Activated naive CD8-positive, alpha-beta T cell treated with anti-CD3 and anti-CD28 coated beads, Interleukin-2, amount 50 U/mL, for 16 hours (primary cell): Measurements from ENCODE around the gene CORO7.
"Not testable (repeated sequence)": the region's sequence is repeated elsewhere in the genome, so short reads cannot be mapped to it uniquely, and the experiment has no call there.

Experiments used
- DNase-seq: peaks from one replicate; pipeline ENCODE4 v3.0.0-alpha.2; 2020; ENCODE audit warnings: low read depth, low spot score

The CORO7 gene

DNA sequence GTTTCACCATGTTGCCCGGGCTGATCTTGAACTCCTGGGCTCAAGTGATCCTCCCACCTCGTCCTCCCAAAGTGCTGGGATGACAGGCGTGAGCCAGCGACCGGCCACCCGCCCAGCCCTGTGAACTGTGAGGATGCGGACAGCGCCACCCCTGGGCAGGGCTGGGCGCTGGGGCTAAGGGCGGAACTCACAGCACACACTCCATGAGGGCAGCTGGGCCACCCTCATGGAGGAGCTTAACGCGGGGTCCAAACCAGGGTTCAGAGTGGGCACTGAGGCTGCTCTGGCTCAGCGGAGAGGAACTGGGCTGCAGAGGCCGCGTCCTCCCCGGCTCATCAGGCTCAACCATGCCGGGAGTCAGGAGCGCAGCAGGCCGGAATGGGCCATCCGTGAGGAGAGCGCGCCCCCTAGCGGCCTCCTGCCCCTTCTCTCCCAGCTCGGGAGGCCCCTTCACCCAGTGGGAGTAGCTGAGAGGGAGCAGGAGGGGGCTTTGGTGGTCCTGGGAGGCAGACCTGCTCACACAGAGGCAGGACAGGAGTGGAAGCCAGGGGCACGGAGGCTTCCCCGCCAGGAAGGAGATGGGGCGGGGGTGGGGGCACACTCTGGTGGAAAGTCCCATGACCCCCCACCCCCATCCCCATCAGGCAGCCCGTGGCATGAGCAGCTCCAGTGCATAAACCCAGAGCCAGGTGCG, 13.8 kb downstream of the CORO7 start:
- DNase-seq: peak; percentile 29

DNA sequence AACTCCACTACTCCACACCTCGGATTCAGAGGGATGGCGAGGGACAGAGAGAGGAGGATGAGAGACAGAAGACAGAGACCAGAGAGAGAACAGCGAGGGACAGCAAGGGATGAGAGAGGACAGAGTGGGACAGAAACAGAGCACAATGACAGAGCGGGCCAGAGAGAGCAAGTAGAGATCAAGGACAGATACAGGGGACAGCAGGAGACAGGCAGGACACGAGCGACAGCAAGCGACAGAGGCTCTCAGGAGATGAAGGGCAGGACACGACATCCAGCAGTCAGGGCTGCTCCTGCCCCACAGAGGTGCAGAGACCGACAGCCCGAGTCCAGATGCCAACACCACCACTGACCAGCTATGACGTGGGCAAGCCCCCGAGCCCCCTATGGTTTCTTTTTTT, 14.9 kb downstream of the CORO7 start:
- no peak for DNase-seq

DNA sequence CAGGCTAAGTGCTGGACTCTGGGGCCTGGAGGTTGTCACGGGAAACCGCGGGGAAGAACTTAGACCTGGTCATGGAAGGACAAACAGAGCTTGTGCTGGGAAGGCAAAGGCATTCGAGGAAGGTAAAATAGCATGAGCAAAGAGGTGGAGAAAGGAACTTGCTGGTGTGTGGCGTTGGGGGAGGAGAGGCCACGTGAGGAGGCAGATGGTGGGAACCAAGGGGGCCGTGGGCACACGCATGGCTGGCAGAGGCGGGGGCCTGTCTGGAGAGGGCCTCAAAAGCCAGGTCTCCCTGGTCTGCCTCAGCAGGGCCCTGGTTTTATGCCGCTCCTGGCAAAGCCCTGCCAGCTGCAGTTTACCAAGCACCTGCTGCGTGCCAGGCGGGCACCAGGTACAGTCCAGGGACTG, 15.3 kb downstream of the CORO7 start:
- DNase-seq: no peak

DNA sequence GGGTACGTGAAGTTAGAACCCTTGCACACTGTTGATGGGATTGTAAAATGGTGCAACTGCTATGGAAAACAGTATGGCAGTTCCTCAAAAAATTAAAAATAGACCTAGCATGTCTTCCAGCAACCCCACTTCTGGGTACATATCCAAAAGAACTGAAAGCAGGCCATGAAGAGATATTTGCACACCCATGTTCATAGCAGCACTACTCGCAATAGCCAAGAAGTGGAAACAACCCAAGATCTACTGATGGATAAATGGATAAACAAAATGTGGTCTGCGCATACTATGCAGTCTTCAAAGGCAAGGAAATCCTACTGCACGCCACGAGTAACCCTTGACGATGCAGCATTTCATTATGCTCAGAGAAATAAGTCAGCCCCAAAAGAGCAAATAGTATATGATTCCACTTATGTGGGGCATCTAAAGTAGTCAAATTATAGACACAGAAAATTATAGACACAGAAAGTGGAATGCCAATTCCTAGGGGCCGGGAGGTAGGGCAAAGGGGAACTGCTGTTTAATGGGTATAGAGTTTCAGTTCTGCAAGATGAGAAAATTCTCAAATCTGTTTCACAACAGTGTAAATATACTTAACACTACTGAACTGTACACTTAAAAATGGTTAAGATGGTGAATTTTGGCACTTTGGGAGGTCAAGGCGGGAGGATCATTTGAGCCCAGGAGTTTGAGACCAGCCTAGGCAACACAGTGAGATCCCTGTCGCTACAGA, 17.2 kb downstream of the CORO7 start:
- DNase-seq: no peak

DNA sequence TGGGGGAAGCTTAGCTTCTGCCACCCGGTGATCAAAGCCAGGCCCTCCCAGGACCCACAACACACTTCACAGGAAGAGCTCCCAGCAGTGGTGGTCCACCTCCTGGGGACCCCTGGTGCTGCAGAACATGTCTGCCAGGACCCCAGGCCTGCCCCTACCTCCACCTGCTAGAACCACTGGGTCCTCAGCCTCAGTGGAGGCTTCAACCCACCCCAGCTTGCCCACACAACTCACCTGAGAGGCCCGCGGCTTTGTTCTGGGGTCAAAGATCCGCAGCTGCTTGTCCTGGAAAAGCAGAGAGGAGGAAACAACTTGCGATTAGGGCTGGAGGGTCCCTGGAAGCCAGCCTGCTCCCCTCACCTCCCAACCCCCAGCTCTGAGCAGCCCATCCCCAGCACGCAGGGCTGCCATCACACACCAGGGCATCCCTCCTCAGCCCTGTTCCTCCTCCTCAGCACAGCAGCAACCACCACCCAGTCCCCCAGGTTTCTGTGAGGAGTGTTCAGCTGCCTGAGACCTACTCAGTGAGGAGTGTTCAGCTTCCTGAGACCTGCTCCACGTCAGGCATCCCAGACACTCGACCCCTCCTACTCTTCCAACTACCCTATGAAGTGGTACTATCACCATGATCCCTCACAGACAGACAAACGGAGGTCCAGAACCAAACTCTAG, 21.2 kb downstream of the CORO7 start:
- no peak for DNase-seq

- DNase-seq: not testable (repeated sequence)
These were observed 22.5 kb downstream of the CORO7 start for GRCh38 chr16:4393850-4394249.

DNA sequence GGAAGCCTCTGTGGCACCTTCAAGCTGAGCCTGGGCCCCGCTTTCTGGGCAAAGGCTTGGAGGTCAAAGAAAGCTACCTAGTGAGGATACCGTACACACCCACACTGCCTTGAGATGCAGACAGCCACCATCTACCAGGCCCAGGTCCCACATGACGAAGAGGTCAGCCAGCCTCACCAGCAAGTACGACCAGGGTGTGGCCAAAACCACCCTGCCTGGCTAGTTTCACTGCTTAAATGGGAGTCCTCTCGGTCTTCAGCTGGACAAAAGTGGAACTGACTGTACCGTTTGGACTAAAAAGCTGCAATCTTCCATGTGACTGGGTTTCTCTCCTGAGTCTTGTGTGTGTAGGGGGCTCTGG, 23.2 kb downstream of the CORO7 start:
- DNase-seq: no peak

DNA sequence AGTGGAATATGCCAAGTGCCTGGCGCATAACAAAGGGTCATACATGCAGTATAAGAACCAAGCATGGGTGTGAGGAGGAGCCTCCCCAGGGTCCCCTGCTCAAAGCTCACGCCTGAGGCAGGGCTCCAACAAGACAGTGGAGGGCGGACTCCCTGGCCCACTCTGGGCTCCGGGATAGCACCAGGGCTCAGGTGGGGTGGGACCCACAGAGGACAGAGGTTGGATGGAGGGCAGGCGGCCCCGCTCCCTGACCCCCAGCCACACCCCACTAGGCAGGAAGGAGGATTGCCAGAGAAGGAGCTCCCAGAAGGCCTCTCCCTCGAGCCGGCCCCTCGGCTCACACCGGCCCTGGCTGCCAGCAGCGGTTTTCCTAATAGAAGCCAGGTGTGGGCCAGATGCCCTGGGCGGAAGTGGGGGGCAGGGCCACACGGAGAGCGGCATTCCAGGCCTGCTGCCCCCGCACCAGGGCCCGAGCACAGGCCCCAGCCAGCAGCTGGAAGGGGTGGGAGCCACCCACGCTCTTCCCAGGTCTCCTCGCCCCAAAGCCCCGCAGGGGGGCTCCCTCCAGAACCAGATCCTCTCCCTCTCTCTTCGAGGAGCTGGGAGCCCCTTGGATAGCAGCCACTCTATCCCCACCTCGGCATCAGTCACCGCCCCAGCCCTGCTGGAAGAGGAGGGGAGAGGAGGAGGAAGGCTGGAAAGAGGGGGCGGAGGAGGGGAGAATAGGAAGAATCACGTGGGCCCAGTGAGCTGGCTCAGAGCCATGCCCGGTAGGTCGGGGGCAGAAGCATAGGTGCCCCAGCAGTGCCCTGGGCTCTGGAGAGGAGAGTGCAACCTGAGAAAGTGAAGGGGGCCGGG, 23.8 kb downstream of the CORO7 start:
- DNase-seq: no peak

- DNase-seq: no peak
These were observed 24.6 kb downstream of the CORO7 start for GRCh38 chr16:4391631-4392381.

GRCh38 chr16:4390266-4391260, 25.8 kb downstream of the CORO7 start:
- no peak for DNase-seq

GRCh38 chr16:4389051-4389955, 27.1 kb downstream of the CORO7 start:
- no peak for DNase-seq

- DNase-seq: no peak
These were observed 27.9 kb downstream of the CORO7 start for GRCh38 chr16:4388271-4389021.

GRCh38 chr16:4387781-4388180, 28.6 kb downstream of the CORO7 start:
- no peak for DNase-seq

- no peak for DNase-seq
These were observed 29.3 kb downstream of the CORO7 start for GRCh38 chr16:4386951-4387565.

DNA sequence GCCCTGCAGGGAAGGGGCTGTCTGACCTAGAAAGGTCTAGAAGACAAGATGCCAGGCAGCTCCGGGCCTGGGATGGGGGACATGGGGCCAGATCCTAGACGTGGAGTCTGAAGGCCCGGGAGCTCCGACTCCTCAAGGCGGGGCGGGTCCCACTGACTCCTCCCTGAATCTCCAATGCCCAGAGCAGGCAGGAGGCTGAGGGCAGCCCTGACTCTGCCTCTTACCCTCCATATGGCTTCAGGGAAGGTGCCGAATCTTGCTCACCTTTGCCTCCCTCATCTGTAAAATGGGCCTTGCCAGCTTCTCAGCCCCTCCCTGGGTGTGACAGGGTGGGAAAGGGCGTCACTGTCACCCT, 30.0 kb downstream of the CORO7 start:
- DNase-seq: no peak

DNA sequence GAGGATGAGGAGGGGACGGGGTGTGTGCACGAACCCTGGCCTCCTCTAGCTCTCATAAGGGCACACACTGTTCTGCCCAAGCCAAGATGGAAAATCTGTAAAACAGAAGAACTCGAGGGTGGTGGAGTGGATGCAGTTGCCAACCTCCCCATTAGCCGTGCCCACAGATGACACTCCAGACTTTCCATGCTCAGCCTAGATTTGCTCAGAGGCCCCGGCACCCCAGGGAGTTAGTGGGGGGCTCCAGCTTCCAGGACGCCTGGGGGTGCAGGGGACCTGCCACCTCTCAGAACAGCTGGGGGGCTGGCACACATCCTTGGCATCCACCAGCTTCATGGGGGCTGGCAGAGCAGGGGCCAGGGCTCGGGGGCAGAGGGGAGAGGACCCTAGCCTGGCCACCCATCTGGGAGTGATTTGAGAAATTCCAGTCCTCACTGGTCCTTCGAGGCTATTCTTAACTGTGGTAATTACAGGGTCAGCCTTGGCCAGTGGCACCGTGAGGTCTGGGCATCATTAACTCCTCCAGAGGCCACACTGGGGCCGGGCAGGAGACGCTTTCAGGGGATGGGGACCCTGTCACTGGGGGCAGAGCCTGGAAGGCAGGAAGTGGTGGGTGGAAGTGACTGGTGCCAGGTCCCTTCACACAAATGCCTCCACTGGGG, 30.5 kb downstream of the CORO7 start:
- no peak for DNase-seq

DNA sequence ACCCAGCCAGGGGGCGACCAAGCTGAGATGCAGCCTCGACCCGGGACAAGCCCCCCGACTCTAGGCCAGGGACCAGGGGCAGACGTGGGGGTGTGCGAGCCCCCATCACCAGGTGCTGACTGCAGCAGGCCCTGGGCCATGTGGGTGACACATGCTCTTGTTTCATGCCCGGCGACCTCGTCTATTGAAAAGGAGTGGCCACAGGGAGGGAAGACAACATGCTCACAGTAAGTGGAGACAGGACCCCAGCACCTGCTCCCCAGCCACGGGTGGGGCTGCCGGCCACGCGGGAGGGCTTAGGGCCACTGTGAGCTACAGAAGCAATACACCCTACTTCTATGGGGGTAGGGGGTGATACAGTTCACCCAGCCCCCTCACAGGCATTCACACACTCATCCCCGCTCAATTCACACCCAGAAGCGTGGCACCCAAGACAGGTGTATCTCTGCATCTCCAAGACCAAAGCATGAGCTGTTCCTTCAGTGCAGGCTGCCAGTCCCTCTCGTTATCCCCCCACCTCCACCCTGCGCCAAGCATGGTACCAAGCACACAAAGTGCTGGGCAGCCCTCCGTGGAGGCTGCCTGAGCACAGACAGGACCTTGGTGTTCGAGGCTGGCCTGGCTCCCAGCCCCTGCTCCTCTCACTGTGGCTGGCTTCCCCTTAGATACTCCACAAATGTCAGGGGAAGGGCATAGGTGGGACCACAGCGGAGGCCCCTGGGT, 31.2 kb downstream of the CORO7 start:
- DNase-seq: no peak
